Stimulated activated naive B cell treated with anti-CD40 and anti-IgM and Interleukin-4, amounts not matched to agents 10 μg/mL and 1 μg/mL and 100 μg/mL, for 72 hours (primary cell): Measurements from ENCODE around the gene C17orf67.
A peak's percentile ranks its signal among the peaks of the same experiment; 100 is the strongest.
"Not testable (repeated sequence)": the region's sequence is repeated elsewhere in the genome, so short reads cannot be mapped to it uniquely, and the experiment has no call there.

Experiments
- ATAC-seq, 2 donors: fragments of 150-1000 bp; cut with Tn5 transposase; replicated peaks; 2 replicates each; pipeline ENCODE4 v1.10.0; 2021; ENCODE audit warnings: moderate library complexity in 1 of 2
- DNase-seq: peaks from one replicate; pipeline ENCODE4 v3.0.0; 2021
- H3K27ac Mint-ChIP-seq: one replicate; pipeline ENCODE4 v1.8.0; 2022; ENCODE audit warnings: mild to moderate bottlenecking, mixed read lengths
- H3K27me3 Mint-ChIP-seq, 2 donors: one replicate each; pipeline ENCODE4 v1.8.0; 2022; ENCODE audit warnings: mixed read lengths in 2 of 2
- H3K36me3 Mint-ChIP-seq, 2 donors: one replicate each; pipeline ENCODE4 v1.8.0; 2022; ENCODE audit warnings: mixed read lengths in 2 of 2, mild to moderate bottlenecking in 1 of 2
- H3K4me1 Mint-ChIP-seq, 2 donors: one replicate each; pipeline ENCODE4 v1.8.0; 2022; ENCODE audit warnings: mixed read lengths in 2 of 2, mild to moderate bottlenecking in 1 of 2
- H3K4me3 Mint-ChIP-seq, 2 donors: one replicate each; pipeline ENCODE4 v1.8.0; 2022; ENCODE audit warnings: mild to moderate bottlenecking in 2 of 2, mixed read lengths in 2 of 2, moderate library complexity in 1 of 2
- H3K9me3 Mint-ChIP-seq, 2 donors: one replicate each; pipeline ENCODE4 v1.8.0; 2022; ENCODE audit warnings: mixed read lengths in 2 of 2, mild to moderate bottlenecking in 1 of 2

C17orf67 gene

GRCh38 chr17:56762144-56762543 is 71.6 kb downstream of the C17orf67 start:
- H3K9me3 Mint-ChIP-seq, result peaks cover 2 to 8% of the 10 kb centered on the region in 2 donors
- DNase-seq (no peak), ATAC-seq (no peak)
- H3K27me3 Mint-ChIP-seq, result no peaks in the 10 kb centered on the region
- H3K4me3 Mint-ChIP-seq, result no peak overlapping the region
- peaks cover 0 to 3% of the 10 kb centered on the region in 2 donors for H3K4me1 Mint-ChIP-seq
- no peak overlapping the region for H3K27ac Mint-ChIP-seq
- no peaks in the 10 kb centered on the region for H3K36me3 Mint-ChIP-seq

GRCh38 chr17:56761387-56761786 is 72.3 kb downstream of the C17orf67 start:
- H3K4me3 Mint-ChIP-seq, result no peak overlapping the region
- DNase-seq (no peak), ATAC-seq (peak; percentile 31 to 38)
- no peak overlapping the region for H3K27ac Mint-ChIP-seq
- peaks cover 2 to 8% of the 10 kb centered on the region in 2 donors for H3K9me3 Mint-ChIP-seq
- H3K4me1 Mint-ChIP-seq, result peaks cover 0 to 3% of the 10 kb centered on the region in 2 donors
- H3K36me3 Mint-ChIP-seq, result no peaks in the 10 kb centered on the region
- peaks cover 0 to 3% of the 10 kb centered on the region in 2 donors for H3K27me3 Mint-ChIP-seq

- not testable (repeated sequence) for H3K27ac Mint-ChIP-seq, H3K36me3 Mint-ChIP-seq, H3K4me1 Mint-ChIP-seq, DNase-seq, H3K9me3 Mint-ChIP-seq, H3K4me3 Mint-ChIP-seq, ATAC-seq
- H3K27me3 Mint-ChIP-seq, result peaks cover 0 to 16% of the 10 kb centered on the region in 2 donors
These were observed 76.1 kb downstream of the C17orf67 start for GRCh38 chr17:56757611-56758010.

GRCh38 chr17:56756536-56756935 is 77.2 kb downstream of the C17orf67 start:
- ATAC-seq, result no peak
- Mint-ChIP-seq H3K9me3 (peaks cover 2 to 8% of the 10 kb centered on the region in 2 donors), H3K36me3 (no peaks in the 10 kb centered on the region), H3K4me1 (peaks cover 0 to 3% of the 10 kb centered on the region in 2 donors), H3K27ac (no peak overlapping the region), H3K4me3 (no peak overlapping the region), H3K27me3 (peaks cover 0 to 16% of the 10 kb centered on the region in 2 donors)
- no peak for DNase-seq

GRCh38 chr17:56755310-56755709 is 78.4 kb downstream of the C17orf67 start:
- Mint-ChIP-seq H3K27ac (no peak overlapping the region), H3K4me1 (peaks cover 0 to 3% of the 10 kb centered on the region in 2 donors), H3K9me3 (peaks cover 0 to 4% of the 10 kb centered on the region in 2 donors), H3K27me3 (peaks cover 0 to 16% of the 10 kb centered on the region in 2 donors), H3K36me3 (no peaks in the 10 kb centered on the region), H3K4me3 (no peak overlapping the region)
- no peak for ATAC-seq
- DNase-seq, result no peak

- peaks cover 0 to 16% of the 10 kb centered on the region in 2 donors for H3K27me3 Mint-ChIP-seq
- no peak for DNase-seq
- peaks cover 0 to 3% of the 10 kb centered on the region in 2 donors for H3K4me1 Mint-ChIP-seq
- no peak overlapping the region for H3K27ac Mint-ChIP-seq
- ATAC-seq, result no peak
- no peaks in the 10 kb centered on the region for H3K36me3 Mint-ChIP-seq
- no peak overlapping the region for H3K4me3 Mint-ChIP-seq
- H3K9me3 Mint-ChIP-seq, result peaks cover 0 to 4% of the 10 kb centered on the region in 2 donors
These were observed 79.1 kb downstream of the C17orf67 start for GRCh38 chr17:56754523-56755208.

- Mint-ChIP-seq H3K27me3 (peaks cover 0 to 16% of the 10 kb centered on the region in 2 donors), H3K27ac (no peak overlapping the region), H3K4me1 (no peaks in the 10 kb centered on the region), H3K9me3 (no peaks in the 10 kb centered on the region), H3K4me3 (no peak overlapping the region), H3K36me3 (no peaks in the 10 kb centered on the region)
- no peak for ATAC-seq
- no peak for DNase-seq
These were observed 81.4 kb downstream of the C17orf67 start for GRCh38 chr17:56752263-56752836.

- H3K36me3 Mint-ChIP-seq, result no peaks in the 10 kb centered on the region
- H3K4me1 Mint-ChIP-seq, result no peaks in the 10 kb centered on the region
- H3K9me3 Mint-ChIP-seq, result no peaks in the 10 kb centered on the region
- peaks cover 0 to 12% of the 10 kb centered on the region in 2 donors for H3K27me3 Mint-ChIP-seq
- H3K4me3 Mint-ChIP-seq, result no peak overlapping the region
- DNase-seq, result no peak
- ATAC-seq, result no peak
- no peak overlapping the region for H3K27ac Mint-ChIP-seq
These were observed 82.5 kb downstream of the C17orf67 start for GRCh38 chr17:56751145-56751738.

GRCh38 chr17:56744721-56745120 is 89.0 kb downstream of the C17orf67 start:
- Mint-ChIP-seq H3K27me3 (no peaks in the 10 kb centered on the region), H3K4me3 (no peak overlapping the region), H3K4me1 (no peaks in the 10 kb centered on the region), H3K36me3 (no peaks in the 10 kb centered on the region), H3K9me3 (no peaks in the 10 kb centered on the region), H3K27ac (no peak overlapping the region)
- ATAC-seq (no peak), DNase-seq (no peak)

- no peak overlapping the region for H3K27ac Mint-ChIP-seq
These were observed 91.1 kb downstream of the C17orf67 start for GRCh38 chr17:56742601-56743000.

More at GRCh38 chr17:56742601-56743000, 91.1 kb downstream of the C17orf67 start:
- ATAC-seq (no peak), DNase-seq (no peak)
- Mint-ChIP-seq H3K4me1 (no peaks in the 10 kb centered on the region), H3K27me3 (no peaks in the 10 kb centered on the region), H3K4me3 (no peak overlapping the region), H3K36me3 (no peaks in the 10 kb centered on the region), H3K9me3 (no peaks in the 10 kb centered on the region)
